Fibroblast of skin of abdomen (primary cell): ENCODE results near the gene SMAD7.

Experiments used
- DNase-seq: peaks from one replicate; pipeline ENCODE4 v3.0.0-alpha.2; 2013

SMAD7 gene

DNA sequence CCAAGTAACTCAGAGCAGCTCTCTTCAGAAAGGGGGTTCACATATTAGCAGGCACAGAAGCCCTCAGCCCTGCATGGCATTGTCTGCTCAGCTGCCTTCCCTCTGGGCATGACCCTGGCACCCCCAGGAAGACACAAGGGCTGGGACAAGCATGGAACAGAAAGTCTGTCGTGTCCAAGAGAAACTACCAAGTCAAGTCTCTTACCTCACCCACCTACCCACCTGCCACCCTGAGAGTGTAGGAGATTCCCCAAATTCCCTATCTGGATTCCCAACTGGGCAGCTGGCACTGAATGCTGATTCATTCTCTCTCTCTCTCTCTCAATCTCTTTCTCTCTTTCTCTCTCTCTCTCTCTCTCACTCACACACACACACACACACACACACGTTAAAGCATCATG, 21.6 kb downstream of the SMAD7 start:
- no peak for DNase-seq

DNA sequence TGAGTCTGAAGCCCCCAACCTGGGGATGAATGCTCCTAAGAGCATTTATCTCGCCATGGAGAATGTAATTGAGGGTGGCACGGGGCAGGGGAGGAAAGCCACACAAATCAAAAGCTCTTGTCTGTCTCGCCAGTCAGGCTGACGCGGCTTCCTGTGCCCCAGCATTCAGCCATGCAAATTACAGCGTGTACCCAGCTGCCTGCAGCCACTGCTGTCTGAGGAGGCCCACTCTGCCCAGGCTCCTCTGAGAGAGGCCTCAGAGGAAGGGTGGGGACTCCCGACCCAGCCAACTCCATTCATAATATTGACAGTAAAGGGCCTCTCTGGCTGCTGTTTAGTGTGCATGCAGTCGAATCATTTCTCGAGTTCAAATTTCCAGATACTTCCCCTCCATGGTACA, 22.0 kb downstream of the SMAD7 start:
- DNase-seq: peak; percentile 38

DNA sequence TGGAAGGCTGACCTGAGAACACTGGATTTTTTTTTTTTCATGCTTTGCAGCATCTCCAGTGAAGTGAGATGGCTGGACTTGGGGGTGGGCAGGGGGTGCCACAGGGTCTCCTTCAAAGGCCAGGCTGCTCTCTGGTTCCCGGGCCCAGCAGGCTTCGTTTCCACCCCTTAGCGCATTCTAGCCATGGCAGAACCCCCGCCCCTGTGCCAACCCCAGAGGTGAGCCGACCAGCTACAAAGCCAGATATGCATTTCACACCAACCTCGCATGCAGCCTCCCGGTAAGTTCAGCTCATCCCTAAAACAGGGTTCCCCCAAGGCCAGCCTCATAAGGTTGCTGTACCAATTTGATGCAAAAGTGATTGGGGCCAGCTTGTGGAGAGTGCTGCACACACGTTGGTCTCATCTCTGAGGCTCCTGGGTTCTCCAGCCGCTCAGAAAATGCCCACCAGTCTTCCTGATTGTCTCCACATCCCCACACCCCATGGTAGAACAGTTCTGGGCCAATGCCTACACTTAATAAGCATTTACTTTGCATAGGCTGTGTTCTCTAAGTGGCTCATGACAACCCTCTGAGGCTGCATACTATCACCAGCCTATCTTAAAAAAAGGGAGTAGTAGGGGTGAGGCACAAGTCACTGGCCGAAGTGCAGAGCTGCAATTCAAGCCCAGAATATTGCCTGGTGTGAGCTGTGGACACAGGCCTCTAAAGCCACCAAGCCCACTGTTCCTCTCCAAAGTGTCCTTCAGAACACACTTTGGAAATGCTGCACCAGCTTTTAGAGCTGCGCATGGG, 23.3 kb downstream of the SMAD7 start:
- no peak for DNase-seq

DNA sequence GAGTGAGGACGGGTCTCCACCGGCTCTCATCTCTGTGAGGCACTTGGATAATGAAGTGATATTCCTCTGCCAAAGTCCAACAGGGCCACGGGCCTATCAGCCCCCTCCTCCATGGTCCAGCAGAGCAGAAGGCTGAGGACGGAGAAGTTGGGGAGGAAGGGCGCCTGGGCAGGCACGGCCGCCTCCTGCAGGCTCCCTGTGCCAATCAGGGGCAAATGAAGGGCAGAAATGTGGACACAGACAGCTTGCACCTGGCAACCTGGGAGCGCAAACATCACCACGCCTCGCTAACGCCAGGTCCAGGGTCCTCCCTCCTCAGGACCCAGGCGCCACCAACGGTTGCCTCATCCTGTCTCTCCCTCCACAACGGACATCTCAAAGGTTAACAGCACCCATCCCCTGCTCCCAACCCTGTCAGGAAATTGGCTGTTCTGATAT, 24.3 kb downstream of the SMAD7 start:
- DNase-seq: no peak

DNA sequence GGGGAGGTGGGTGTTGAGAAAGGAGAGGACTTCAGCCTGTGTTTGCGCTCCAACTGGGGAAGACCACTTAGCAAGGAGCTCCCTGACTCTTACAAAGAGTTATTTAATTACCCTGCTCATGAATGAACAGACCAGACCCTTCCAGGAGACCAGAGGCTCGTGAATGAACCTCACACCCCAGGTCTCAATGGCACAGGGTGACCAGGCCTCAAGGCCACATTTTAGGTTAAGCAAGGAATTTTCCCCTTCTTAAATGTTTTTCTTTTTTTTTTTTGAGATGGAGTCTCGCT, 25.3 kb downstream of the SMAD7 start:
- DNase-seq: no peak

DNA sequence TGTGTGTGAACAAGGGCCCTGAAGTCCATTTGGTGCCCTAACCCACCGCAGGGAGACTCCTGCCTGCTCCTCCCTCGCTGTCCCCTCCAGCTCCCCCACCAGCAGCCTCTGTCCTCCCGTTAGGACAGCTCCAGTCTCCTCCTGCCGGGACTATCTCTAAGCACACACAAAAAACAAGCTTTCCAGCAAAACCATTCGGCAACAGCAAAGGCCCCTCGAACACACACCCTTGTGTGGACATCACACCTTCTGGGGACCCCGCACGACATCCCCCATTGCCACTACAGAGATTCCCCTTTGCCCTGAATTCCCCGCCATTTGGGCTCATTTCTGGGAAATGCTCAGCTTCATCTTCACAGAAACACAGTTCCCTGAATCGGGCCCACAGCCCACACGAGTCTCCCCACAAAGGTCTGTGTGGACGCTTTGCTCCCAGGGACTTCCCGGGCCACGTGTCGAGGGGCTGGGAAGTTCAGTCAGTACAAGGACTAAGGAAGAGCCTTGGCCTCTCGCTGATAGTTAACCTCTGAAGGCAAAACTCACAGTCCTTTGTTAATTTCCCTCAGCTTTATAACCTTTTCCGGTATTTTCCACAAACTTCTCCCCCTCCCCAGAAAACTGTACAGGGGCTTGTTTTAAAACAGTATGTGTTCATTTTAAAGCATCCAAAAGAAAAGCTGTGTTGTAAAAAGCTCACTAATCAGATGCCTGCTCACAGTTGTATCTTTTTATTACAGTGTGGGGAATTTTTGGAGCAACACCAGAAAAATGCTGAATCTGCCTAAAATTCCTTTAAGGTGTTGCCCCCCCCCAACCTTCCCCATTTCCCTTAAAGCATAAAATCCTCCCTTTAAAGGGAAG, 25.9 kb downstream of the SMAD7 start:
- no peak for DNase-seq

DNA sequence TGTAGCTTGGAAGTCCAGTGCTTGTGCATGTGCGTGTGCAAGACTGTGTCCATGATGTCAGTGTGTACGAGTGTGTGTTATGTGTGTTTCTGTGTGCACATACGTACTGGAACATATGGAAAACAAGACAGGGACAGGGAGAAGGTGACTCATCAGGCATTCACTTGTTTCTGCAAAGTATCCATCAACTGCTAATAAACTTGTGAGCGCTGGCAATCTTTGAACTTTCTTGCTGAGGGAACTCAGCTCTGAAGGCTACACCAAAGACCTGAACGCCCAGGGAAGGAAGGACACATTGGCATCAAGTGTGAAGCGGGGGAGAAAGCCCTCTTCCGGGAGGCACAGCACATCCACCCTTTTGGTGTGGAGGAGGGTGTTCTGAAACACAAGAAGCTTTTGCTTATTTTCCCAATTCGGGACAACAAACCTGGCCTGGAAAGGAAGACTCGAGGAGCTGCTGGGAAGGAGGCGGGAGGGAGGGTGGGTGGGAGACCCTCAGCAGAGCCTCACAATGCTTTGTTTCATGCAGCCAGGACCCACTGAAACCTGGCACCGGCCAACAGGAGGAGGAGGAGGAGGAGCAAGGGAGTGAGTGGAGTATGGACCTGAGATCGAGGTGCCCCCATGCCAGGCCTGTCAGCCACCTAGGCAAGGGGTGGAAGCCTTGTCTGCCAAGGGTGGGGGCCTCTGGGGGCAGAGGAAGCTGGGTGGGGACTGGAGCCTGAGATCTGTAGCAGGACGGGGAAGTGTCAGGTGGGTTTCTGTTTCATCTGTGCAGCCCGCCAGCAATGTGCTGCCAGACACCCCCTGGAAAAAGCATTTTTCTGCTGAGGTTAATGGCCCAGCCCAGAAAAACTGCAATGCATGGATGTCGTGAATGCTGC, 26.8 kb downstream of the SMAD7 start:
- DNase-seq: peak; percentile 89

DNA sequence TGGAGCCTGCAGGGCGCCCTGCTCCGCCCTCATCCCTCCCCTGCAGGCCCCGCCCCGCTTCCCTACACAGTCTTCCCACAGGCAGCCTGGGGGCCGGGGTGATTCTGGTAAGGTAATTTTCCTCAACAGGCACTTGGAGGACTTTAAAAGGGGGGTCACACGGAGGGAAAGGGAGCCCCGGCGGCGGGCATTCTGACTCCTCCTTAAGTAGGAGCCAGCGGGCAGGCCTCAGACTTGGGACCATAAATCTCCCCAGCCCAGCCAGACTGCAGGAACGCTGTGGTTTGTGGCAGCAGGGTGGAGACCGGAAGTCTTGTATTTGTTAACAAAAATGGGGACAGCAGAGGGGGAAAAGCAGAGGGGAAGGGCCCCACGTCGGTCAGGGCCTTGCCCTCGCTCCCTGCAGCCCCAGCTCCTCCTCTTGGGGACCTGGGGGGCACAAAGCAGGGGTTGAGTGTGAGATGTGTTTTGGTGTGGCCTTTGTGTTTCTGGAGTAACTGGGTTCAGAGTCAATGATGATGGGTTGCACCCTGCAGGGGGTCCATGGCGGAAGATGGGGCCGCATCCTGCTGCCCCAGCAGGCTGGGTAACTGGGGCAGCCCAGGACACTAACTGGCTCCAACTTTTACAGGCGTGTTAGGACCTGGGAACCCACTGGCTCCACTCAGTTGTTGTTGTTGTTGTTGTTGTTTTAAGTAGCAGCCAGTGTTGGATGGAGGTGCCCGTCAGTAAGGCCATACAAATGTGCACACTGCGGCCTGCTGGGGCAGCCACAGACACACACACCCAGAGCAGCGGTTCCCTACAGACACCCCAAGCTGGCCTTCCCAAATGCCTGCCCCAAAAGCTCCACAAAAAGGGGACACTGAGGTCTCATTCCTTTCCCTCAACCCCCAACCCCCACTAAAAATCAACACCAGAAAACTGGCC, 27.7 kb downstream of the SMAD7 start:
- DNase-seq: peak; percentile 97

DNA sequence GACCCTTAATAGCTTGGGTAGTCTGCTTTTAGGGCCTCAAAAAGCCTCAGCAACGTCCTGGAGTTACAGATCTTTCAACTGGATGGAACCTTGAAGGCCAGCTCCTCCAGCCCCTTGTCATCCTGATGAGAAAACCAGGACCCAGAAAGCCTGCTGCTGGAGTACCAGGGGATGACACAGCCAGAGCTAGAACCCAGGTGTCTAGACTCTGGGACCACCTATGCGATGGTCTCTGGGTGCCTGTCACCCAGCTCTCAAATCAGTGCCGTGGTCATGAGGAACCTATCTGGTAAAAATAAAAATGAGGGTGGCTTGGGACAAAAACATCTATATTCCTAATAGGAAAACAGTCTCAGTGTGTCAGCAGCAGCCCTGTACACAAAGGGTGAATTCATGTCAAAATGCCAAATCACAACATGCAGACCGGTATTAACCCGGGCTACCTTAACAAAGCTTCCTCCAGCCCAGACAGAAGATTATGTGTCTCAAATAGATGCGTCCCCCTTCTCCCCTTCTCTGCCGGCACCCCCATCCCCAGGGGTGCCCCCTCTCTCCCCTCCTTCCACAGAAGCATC, 28.5 kb downstream of the SMAD7 start:
- no peak for DNase-seq

DNA sequence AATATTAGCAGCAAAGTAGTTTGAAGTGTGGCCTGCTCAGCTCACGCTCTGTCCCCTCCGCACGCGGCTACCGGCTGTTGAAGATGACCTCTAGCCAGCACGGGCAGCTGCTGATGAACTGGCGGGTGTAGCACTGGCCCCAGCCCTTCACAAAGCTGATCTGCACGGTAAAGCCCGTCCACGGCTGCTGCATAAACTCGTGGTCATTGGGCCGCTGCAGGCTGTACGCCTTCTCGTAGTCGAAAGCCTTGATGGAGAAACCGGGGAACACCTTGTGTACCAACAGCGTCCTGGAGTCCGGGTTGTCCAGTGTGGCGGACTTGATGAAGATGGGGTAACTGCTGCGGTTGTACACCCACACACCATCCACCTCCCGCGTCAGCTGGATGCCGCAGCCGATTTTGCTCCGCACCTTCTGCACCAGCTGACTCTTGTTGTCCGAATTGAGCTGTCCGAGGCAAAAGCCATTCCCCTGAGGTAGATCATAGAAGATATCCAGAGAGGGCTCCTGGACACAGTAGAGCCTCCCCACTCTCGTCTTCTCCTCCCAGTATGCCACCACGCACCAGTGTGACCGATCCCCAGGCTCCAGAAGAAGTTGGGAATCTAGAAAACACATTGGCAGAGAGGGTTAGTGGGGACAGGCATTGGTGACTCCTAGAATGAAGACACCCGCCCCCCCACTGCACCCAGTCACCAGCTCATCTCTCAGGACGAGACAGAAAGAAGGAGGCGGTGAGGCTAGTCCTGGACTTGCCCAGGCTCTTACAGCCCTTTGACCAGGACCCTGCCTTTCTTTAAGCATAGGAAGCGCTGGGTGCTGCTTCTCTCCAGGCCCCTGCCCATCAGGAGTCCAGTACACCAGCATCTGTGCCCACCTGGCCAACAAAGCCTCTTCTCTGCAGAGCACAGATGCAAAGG, 29.2 kb downstream of the SMAD7 start:
- DNase-seq: no peak

DNA sequence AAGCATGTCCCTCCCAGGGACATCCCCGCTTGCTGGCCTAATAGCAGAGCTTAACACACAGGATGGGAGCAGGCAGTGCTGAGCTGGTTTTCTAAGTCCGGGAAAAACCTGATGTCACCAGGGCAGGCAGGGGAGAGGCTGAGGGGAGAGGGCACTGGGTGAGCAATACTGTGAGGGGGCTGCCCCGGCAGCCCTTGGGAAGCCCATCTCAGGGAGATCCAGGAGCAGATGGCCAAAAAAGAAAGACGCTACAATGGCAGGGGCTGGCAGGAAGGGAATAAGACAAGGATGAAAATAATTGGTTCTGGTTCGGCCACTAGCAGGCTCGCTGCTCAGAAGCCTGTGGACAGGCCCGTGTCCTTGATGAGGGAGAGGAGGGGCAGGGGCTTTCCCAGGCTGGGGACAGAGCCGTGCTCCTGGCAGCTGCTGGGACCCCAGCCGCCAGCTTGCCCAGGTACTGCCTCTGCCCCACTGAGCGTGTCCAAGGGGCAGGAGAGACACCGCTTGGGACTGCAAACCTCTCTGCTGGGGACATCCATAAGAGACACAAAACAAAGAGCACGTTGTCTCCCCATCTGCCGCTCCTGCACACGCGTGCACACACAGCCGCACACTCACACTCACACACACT, 30.2 kb downstream of the SMAD7 start:
- no peak for DNase-seq

DNA sequence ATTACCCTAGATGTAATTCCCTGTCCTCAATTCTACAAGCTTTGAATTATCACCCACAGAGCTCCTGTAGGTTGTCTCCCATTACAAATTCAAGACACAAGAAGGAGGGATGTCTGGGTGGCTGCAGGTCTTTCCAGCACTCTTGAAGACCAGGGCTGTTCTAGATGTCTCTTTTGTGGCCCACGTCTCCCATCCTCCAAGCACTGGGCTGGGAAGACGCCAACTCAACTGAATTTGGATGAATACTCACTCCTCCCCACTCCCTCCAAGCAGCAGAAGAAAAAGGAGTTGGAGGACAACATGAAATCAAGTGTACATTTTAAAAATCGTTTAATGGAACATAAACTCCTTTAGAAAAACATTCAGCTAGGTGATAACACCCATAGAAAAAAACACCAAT, 31.2 kb downstream of the SMAD7 start:
- no peak for DNase-seq

DNA sequence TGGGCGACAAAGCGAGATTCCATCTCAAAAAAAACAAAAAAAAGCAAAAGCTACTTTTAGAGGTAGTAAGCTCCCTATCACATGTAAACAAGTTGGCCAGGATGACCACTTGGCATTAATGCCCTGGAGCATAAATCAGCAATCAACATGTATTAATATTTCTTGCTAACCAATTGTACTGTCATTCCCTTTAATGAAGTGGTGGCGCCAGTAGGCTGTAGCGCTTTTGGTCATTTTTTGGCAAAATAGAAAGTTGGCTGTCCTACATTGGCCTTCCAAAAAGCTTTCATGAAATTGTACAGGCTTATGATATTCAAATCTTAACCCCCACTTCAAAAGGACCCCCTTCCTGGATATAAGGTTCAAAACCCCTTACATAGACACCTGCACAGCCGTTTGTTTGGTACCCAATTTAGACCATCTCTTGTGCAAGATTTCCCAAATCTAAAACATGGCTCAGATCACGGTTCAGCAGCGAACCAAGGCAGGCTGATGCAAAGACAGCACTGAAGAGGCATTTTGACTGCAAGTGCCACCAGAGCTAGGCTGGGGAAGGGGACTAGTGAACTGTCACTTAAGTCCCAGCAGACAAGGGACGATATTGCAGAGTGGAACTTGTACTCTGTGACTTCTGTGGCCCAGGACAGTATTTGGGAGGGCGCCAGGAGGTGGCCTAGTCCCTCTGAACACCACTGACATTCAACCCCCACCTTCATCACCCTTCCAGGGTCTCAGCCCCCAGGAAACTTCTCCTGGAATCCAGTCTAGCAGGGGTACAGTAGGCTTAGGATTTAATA, 31.9 kb downstream of the SMAD7 start:
- no peak for DNase-seq

DNA sequence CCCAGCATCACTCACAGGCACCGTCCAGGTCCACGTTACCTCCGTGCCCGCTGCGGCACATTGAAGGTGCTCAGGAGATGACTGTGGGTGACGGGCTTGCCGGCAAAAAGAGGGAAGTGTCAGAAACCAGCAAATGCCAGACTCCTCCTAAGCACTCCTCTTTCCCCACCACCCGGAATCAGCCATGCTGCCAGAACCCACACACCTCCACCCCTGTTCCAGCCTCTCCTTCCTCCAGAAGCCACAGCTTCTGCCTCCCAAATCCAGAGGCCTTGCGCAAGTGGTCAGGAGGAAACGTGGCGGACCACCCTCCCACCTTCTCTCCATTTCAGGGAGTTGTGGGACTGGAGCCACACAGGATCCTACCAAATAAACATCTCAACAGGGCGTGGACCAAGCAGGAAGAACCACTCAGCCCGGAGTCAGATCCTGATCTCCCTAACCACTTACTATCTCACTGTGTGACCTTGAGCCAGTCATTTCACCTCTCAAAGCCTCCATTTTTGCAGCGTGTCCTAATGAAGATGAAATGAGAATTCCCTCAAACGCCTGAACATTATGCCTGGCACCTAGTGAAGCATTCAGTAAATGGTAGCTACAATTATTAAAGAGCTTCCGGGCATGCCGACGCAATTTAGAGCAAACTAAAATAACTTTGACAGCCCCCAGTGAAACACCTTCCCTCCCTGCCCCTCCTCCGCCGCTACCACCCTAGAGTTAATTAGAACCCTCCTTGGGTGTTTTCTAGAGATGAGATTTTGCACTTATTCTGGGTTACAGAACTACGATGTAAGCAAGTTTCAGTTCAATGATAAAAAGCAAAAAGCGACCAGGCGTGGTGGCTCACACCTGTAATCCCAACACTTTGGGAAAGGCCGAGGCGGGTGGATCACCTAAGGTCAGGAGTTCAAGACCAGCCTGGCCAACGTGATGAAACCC, 32.9 kb downstream of the SMAD7 start:
- DNase-seq: no peak

DNA sequence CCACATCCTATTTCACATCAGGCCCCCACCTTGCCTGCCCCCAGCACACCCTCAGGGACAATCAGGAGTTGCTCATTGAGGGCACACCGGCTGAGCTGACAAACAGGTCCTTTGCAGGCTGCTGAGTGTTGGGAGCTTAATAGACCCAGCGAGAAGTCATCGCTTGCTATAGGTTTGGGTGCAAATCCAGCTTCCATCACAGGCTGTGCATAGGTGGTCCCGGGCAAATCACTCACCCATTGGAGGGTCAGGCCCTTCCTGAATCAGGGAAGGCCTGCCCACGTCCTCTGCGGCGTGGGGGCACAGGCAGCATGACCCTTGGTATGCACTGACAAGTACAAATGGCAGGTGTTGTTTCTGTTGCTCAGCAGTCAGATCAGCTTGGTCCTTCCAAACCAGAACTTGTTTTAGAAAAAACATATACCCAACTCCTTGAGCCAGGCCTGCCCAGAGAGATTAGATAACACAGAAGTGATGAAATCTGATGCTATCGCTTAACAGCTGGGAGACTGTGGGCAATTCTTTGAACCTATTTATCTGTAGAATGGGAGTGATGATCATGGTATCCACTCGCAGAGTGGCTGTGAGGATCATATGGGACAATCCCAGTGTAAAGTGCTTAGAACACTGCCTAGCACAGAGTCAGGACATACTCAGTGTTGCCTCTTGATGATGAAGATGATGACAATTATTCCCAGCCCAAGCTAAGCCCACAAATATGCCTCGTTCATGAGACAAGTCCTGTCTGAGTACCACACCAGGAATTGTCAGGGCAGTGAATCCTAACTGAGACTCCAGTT, 34.9 kb downstream of the SMAD7 start:
- DNase-seq: peak; percentile 34

DNA sequence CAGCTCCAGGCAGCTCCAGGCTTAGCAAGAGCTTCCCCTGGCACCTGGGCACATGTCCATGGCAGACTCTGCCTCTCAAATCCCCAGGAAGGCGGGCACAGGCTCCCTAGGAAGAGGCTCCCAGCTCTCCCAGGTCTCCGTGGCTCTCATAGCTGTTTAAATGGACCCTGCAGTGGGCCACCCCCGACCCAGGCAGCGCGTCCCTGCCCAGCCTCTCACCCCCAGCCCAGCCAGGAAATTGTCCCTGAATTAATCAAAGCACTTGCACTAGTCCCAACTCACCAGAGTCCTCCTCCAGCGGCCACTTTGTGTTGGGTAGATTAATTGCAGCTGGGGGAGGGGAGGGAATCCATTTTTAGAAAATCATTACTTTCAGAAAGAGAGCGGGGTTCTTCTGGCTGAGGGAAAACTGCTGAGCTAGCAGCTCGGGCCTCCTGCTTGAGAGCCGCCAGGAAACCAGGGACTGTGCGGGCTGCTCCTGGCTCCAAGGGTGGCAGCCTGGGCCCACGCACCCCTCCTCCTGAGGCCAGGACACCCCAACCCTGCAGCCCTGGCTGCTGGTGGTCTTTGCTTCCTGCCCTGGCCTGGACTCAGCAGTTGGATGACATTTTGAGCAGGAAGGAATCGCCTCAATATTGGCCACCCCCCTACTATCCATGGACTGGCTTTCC, 36.0 kb downstream of the SMAD7 start:
- no peak for DNase-seq
